Adrenal gland (tissue), 5 donors: ENCODE results near the gene NKPD1.

Experiments
- POLR2A ChIP-seq, 2 donors: fragments of 450-650 bp; IDR thresholded peaks; one replicate each; pipeline ENCODE4 v1.6.1; 2017; ENCODE audit warnings: antibody characterized with exemption in 2 of 2, mild to moderate bottlenecking in 2 of 2, moderate library complexity in 1 of 2
- TF ChIP-seq, protein P1 (sequence below), 6 experiments: fragments of 450-650 bp in 4 of 6; fragments of 200-600 bp in 2 of 6; sonication (generic) in 1 of 6; IDR thresholded peaks; 1 replicate in 5 of 6; 2 replicates in 1 of 6; pipeline versions ENCODE4 v1.5.1 to v1.8.0; 2016 to 2021; ENCODE audit warnings: antibody characterized with exemption in 6 of 6, mild to moderate bottlenecking in 2 of 6, moderate library complexity in 1 of 6
- donor health status: DM: no; HTN: no; CAD: no.

DNA sequence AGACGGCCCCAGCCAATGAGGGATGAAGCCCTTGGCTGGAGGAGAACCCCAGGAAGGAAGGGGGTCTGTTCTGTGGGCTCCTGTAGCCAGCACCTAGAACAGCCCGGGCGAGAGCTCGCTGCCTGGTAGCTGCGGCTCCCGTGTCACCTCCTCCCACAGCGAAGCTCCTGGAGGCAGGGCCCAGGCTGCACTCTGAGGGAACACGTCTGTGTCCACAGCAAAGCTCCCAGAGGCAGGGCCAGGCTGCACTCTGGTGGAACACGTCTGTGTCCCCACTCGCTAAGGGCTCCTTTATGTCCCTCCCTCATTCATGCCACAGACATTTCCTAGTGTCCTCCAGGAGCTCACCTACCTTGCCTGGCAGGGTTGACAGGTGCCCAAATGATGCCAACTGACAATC lies 8.8 kb upstream of the NKPD1 start:
- TF ChIP-seq, protein P1, sequence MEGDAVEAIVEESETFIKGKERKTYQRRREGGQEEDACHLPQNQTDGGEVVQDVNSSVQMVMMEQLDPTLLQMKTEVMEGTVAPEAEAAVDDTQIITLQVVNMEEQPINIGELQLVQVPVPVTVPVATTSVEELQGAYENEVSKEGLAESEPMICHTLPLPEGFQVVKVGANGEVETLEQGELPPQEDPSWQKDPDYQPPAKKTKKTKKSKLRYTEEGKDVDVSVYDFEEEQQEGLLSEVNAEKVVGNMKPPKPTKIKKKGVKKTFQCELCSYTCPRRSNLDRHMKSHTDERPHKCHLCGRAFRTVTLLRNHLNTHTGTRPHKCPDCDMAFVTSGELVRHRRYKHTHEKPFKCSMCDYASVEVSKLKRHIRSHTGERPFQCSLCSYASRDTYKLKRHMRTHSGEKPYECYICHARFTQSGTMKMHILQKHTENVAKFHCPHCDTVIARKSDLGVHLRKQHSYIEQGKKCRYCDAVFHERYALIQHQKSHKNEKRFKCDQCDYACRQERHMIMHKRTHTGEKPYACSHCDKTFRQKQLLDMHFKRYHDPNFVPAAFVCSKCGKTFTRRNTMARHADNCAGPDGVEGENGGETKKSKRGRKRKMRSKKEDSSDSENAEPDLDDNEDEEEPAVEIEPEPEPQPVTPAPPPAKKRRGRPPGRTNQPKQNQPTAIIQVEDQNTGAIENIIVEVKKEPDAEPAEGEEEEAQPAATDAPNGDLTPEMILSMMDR (IDR thresholded peaks at IDR 0.05) = no peak
- TF ChIP-seq POLR2A (IDR thresholded peaks at IDR 0.05) = no peak
